K562 (cell line): Measurements from ENCODE around the gene KIRREL1. TPM values are rescaled to one million over a fixed set of nuclear protein-coding genes. Genes with fewer than 3 reads are reported as not detected.

Experiments
- ATAC-seq: fragments of 200-7000 bp; cut with Tn5 transposase; 3 replicates; pipeline ENCODE4 v1.9.1; 2020; ENCODE audit warnings: moderate library complexity
- BruUV-seq: library from RNA; stranded (reverse); fragments of 400-500 nt; replicated peaks from 2 replicates; lab custom pipeline; 2021; lab: Mats Ljungman, UMichigan
- CTCF ChIA-PET: fragments of 300-600 bp; formaldehyde crosslinking; extraction: SDS; loops from one replicate; lab custom pipeline; 2021; ENCODE audit warnings: low intra/inter-chr PET ratio; lab: Yijun Ruan, JAX
- POLR2A ChIA-PET: fragments of 300-600, 350-650 bp; sonication (Branson Sonifier 250); formaldehyde crosslinking; extraction: SDS; loops from one replicate; lab custom pipeline; 2021; ENCODE audit warnings: antibody characterized with exemption, inconsistent platforms; lab: Yijun Ruan, JAX
- DNase-seq, 4 experiments: peaks; one replicate each; pipeline versions ENCODE4 v3.0.0 to v3.0.0-alpha.2; 2011 to 2018; ENCODE audit warnings: low spot score in 3 of 4, mixed read lengths in 3 of 4; ENCODE audit errors: extremely low read depth in 1 of 4
- FAIRE-seq: peaks from 2 replicates; lab custom pipeline; 2011; peaks lifted over from hg19 to GRCh38; lab: Jason Lieb, UNC
- H2AFZ ChIP-seq: 2 replicates; pipeline ENCODE4 v1.6.0; 2011; ENCODE audit warnings: low read depth, low read length, control low read depth, inconsistent platforms
- H3K27ac ChIP-seq: fragments of 200-600 bp; 3 replicates; pipeline ENCODE4 v1.8.0; 2011; ENCODE audit warnings: low read depth, mild to moderate bottlenecking, control low read depth, inconsistent platforms, low read length, moderate library complexity, mixed read lengths; ENCODE audit errors: extremely low read depth
- H3K27me3 ChIP-seq, 2 experiments: fragments of 300-600 bp in 1 of 2; 2 replicates in 1 of 2; 3 replicates in 1 of 2; pipeline versions ENCODE4 v1.6.0 to v1.8.0; 2011; ENCODE audit warnings: inconsistent platforms in 2 of 2, low read length in 2 of 2, mild to moderate bottlenecking in 1 of 2, mixed read lengths in 1 of 2, moderate library complexity in 1 of 2; ENCODE audit not compliant: control insufficient read depth in 2 of 2, insufficient read depth in 2 of 2
- H3K36me3 ChIP-seq: fragments of 300-600 bp; 3 replicates; pipeline ENCODE4 v1.8.0; 2011; ENCODE audit warnings: mild to moderate bottlenecking, low read length, inconsistent platforms; ENCODE audit not compliant: control insufficient read depth, insufficient read depth
- H3K4me1 ChIP-seq, 2 experiments: fragments of 200-600 bp in 1 of 2; replicated peaks in 1 of 2; 2 replicates in 1 of 2; 3 replicates in 1 of 2; pipeline versions ENCODE4 v1.5.1 to v1.8.0; 2011; ENCODE audit warnings: inconsistent platforms in 2 of 2, low read length in 2 of 2, mild to moderate bottlenecking in 1 of 2, mixed read lengths in 1 of 2, moderate library complexity in 1 of 2; ENCODE audit not compliant: control insufficient read depth in 2 of 2, insufficient read depth in 2 of 2
- H3K4me2 ChIP-seq: 2 replicates; pipeline ENCODE4 v1.6.1; 2011; ENCODE audit warnings: low read length, control low read depth, inconsistent platforms, mixed read lengths; ENCODE audit not compliant: insufficient read depth
- H3K4me3 ChIP-seq: fragments of 200-600 bp; sonication (generic), shearing (Covaris generic); 2 replicates; pipeline ENCODE4 v1.5.1; 2016; ENCODE audit warnings: control low read depth, inconsistent platforms
- H3K79me2 ChIP-seq: fragments of 200-600 bp; 3 replicates; pipeline ENCODE4 v1.8.0; 2011; ENCODE audit warnings: low read length, inconsistent platforms; ENCODE audit not compliant: control insufficient read depth, insufficient read depth
- H3K9ac ChIP-seq, 2 experiments: 2 replicates each; pipeline versions ENCODE4 v1.6.0 to v1.6.1; 2011; ENCODE audit warnings: low read depth in 2 of 2, low read length in 2 of 2, control low read depth in 1 of 2, inconsistent platforms in 1 of 2, mild to moderate bottlenecking in 1 of 2, mixed read lengths in 1 of 2; ENCODE audit not compliant: insufficient read depth in 1 of 2
- H3K9me1 ChIP-seq: one replicate; pipeline ENCODE4 v1.6.0; 2011; ENCODE audit warnings: inconsistent platforms, mild to moderate bottlenecking, low read length, moderate library complexity; ENCODE audit not compliant: control insufficient read depth, insufficient read depth
- H3K9me3 ChIP-seq: replicated peaks from 2 replicates; pipeline ENCODE4 v1.5.1; 2011; ENCODE audit warnings: low read depth, low read length, inconsistent platforms; ENCODE audit not compliant: control insufficient read depth, insufficient read depth
- H4K20me1 ChIP-seq: replicated peaks from 2 replicates; pipeline ENCODE4 v1.6.1; 2011; ENCODE audit warnings: low read length, inconsistent platforms, mixed read lengths; ENCODE audit not compliant: control insufficient read depth, insufficient read depth
- ARHGAP35 ChIP-seq: fragments of 450-650 bp; IDR thresholded peaks from 2 replicates; pipeline ENCODE4 v1.6.1; 2018; ENCODE audit not compliant: partially characterized antibody
- FOSL1 ChIP-seq: fragments of 200-800 bp; sonication (Bioruptor generic); conservative IDR thresholded peaks from 2 replicates; pipeline ENCODE4 v1.6.1; 2016; ENCODE audit warnings: missing genetic modification characterization, missing compliant biosample characterization
- FOXA1 ChIP-seq: fragments of 450-650 bp; IDR thresholded peaks from 2 replicates; pipeline ENCODE4 v1.6.1; 2016; ENCODE audit warnings: mild to moderate bottlenecking, borderline replicate concordance
- MCM3 ChIP-seq: fragments of 450-650 bp; IDR thresholded peaks from 2 replicates; pipeline ENCODE4 v1.6.1; 2016
- MEF2A ChIP-seq: IDR thresholded peaks from 2 replicates; pipeline ENCODE4 v1.6.1; 2011; ENCODE audit warnings: low read depth, mild to moderate bottlenecking, low read length, moderate library complexity; ENCODE audit not compliant: control insufficient read depth
- NFYB ChIP-seq: IDR thresholded peaks from 2 replicates; pipeline ENCODE4 v1.6.1; 2011; ENCODE audit warnings: mild to moderate bottlenecking, moderate library complexity; ENCODE audit not compliant: insufficient read length; ENCODE audit errors: extremely low read depth
- RFX5 ChIP-seq: IDR thresholded peaks from 2 replicates; pipeline ENCODE4 v1.6.1; 2011; ENCODE audit warnings: low read depth, mild to moderate bottlenecking, improper control_type of control experiment, low read length
- SNRNP70 ChIP-seq: fragments of 200-400 bp; formaldehyde crosslinking; optimal IDR thresholded peaks from 2 replicates; pipeline ENCODE3; 2017; ENCODE audit warnings: low read depth, low read length
- ZNF589 ChIP-seq: fragments of 200-800 bp; sonication (Bioruptor generic); IDR thresholded peaks from 2 replicates; pipeline ENCODE4 v1.6.1; 2016; ENCODE audit warnings: low read depth, missing genetic modification characterization, missing compliant biosample characterization
- WGBS: fragments of 100-300 bp; shearing (Covaris generic); methylation state at CpG from one replicate; pipeline ENCODE4 v1.1.6; 2016; ENCODE audit warnings: low coverage, mixed read lengths; ENCODE audit not compliant: insufficient coverage; ENCODE audit errors: missing lambda C conversion rate; 5-methylcytosine and 5-hydroxymethylcytosine counted together
- in situ Hi-C: fragments of 300-500 bp; cut with MboI; formaldehyde crosslinking; loops from 4 replicates; pipeline ENCODE4 v1.15.0; 2018; ENCODE audit warnings: inconsistent platforms, mixed read lengths
- intact Hi-C: fragments of 100-400 bp; cut with micrococcal nuclease; formaldehyde crosslinking; loops from 2 replicates; pipeline ENCODE4 v1.14.2; 2022
- polyA plus RNA-seq, 8 experiments: library from polyadenylated mRNA; depleted of rRNA in 4 of 8; stranded (reverse) in 5 of 8; unstranded in 3 of 8; fragments of >200 nt; fragmentation: Nextera tagmentation in 2 of 8; fragmentation: Illumina TruSeq in 1 of 8; extraction: Ambion mirVana in 2 of 8; extraction: Trizol in 1 of 8; gene quantifications; 2 replicates each; pipeline versions ENCODE4 v1.2.1 to v1.2.3, GENCODE V29; 2011 to 2014; ENCODE audit warnings: inconsistent platforms in 1 of 8, missing spikeins in 1 of 8
- total RNA-seq, 7 experiments: library from RNA; depleted of rRNA in 6 of 7; stranded (reverse); fragments of >200 nt in 6 of 7; fragmentation: Illumina TruSeq in 2 of 7; extraction: Trizol in 2 of 7; gene quantifications; 2 replicates each; pipeline versions ENCODE4 v1.2.1 to v1.2.3, GENCODE V29; 2011 to 2021; ENCODE audit warnings: low replicate concordance in 1 of 7
- TF ChIP-seq, protein P1 (sequence below): fragments of 250-450 bp; sonication (Bioruptor Pico); IDR thresholded peaks from 2 replicates; pipeline ENCODE4 v1.5.0; 2021
- TF ChIP-seq, protein P2 (sequence below): fragments of 250-450 bp; sonication (Bioruptor Pico); IDR thresholded peaks from 2 replicates; pipeline ENCODE4 v1.8.0; 2021; ENCODE audit warnings: borderline replicate concordance, mild to moderate bottlenecking, moderate library complexity; ENCODE audit not compliant: poor library complexity, severe bottlenecking
- TF ChIP-seq, protein P3 (sequence below): fragments of 250-450 bp; sonication (Bioruptor Pico); IDR thresholded peaks from 2 replicates; pipeline ENCODE4 v1.4.0; 2020; ENCODE audit warnings: borderline replicate concordance
- TF ChIP-seq, protein P4 (sequence below), 2 experiments: fragments of 450-650 bp; conservative IDR thresholded peaks; 2 replicates each; pipeline ENCODE4 v1.6.1; 2017; ENCODE audit warnings: mild to moderate bottlenecking in 2 of 2, moderate library complexity in 2 of 2
- TF ChIP-seq, protein P5 (sequence below): sonication (generic); formaldehyde crosslinking; IDR thresholded peaks from 2 replicates; pipeline ENCODE4 v1.5.0; 2020; ENCODE audit warnings: missing genetic modification reagents

The KIRREL1 gene
- total and polyA plus RNA-seq, 9 of the 15 experiments (the other 6 are each of a cell fraction or from before 2014, with no cell fraction given), result under 0.01 to 0.22 (median 0.03) TPM; not detected in 3

DNA sequence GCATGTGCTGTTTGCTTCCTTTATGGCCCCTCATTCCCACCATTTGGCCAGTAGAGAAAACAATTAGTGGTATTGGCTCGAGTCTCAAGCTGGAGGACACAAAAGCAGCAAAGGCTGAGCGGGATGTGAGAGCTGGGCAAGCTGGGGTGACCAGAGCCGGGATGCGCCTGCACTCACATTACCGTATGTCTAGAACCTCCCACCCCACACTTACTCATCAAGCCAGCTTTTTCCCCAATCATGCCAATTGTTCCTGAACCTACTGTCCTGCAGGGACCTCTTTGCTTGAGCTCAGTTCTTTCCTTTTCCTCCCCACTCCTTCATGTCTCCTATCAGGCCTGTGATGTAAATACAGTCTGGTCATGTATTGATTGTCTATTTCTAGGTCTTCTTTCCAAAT, 45.9 kb downstream of the KIRREL1 start:
- BruUV-seq, result no TSS peak
- WGBS, result 1% methylated on average over 5 of the region's 5 CpGs
- peaks cover 3% of the 10 kb centered on the region in 2 experiments; a peak in 3 of 5 replicates for H3K4me1 ChIP-seq
- ATAC-seq (no peak), FAIRE-seq (no peak), DNase-seq (no peak)
- no peaks in the 10 kb centered on the region; the same call in 1 of the 2 replicates for H4K20me1 ChIP-seq
- ChIA-PET CTCF (interaction anchor here (0.6 kb wide), 1 partner anchor 48 kb away, joined by 4 read pairs; no protein-coding TSS in a partner anchor), POLR2A (no interaction called here)
- TF ChIP-seq ZNF589 (CRISPR knock-in tag) (no peak), FOSL1 (tag) (no peak), NFYB (no peak), ARHGAP35 (no peak), SNRNP70 (no peak), MEF2A (no peak), FOXA1 (no peak), MCM3 (no peak), RFX5 (no peak)
- TF ChIP-seq, protein P1, sequence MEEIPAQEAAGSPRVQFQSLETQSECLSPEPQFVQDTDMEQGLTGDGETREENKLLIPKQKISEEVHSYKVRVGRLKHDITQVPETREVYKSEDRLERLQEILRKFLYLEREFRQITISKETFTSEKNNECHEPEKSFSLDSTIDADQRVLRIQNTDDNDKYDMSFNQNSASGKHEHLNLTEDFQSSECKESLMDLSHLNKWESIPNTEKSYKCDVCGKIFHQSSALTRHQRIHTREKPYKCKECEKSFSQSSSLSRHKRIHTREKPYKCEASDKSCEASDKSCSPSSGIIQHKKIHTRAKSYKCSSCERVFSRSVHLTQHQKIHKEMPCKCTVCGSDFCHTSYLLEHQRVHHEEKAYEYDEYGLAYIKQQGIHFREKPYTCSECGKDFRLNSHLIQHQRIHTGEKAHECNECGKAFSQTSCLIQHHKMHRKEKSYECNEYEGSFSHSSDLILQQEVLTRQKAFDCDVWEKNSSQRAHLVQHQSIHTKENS (CRISPR knock-in tag), result no peak
- TF ChIP-seq, protein P2, sequence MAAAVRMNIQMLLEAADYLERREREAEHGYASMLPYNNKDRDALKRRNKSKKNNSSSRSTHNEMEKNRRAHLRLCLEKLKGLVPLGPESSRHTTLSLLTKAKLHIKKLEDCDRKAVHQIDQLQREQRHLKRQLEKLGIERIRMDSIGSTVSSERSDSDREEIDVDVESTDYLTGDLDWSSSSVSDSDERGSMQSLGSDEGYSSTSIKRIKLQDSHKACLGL (CRISPR knock-in tag), result no peak
- TF ChIP-seq, protein P3, sequence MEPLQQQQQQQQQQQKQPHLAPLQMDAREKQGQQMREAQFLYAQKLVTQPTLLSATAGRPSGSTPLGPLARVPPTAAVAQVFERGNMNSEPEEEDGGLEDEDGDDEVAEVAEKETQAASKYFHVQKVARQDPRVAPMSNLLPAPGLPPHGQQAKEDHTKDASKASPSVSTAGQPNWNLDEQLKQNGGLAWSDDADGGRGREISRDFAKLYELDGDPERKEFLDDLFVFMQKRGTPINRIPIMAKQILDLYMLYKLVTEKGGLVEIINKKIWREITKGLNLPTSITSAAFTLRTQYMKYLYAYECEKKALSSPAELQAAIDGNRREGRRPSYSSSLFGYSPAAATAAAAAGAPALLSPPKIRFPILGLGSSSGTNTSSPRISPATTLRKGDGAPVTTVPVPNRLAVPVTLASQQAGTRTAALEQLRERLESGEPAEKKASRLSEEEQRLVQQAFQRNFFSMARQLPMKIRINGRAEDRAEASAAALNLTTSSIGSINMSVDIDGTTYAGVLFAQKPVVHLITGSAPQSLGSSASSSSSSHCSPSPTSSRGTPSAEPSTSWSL (CRISPR knock-in tag), result no peak
- TF ChIP-seq, protein P4, sequence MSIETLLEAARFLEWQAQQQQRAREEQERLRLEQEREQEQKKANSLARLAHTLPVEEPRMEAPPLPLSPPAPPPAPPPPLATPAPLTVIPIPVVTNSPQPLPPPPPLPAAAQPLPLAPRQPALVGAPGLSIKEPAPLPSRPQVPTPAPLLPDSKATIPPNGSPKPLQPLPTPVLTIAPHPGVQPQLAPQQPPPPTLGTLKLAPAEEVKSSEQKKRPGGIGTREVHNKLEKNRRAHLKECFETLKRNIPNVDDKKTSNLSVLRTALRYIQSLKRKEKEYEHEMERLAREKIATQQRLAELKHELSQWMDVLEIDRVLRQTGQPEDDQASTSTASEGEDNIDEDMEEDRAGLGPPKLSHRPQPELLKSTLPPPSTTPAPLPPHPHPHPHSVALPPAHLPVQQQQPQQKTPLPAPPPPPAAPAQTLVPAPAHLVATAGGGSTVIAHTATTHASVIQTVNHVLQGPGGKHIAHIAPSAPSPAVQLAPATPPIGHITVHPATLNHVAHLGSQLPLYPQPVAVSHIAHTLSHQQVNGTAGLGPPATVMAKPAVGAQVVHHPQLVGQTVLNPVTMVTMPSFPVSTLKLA (conservative IDR thresholded peaks at IDR 0.05), result no peak
- TF ChIP-seq, protein P5, sequence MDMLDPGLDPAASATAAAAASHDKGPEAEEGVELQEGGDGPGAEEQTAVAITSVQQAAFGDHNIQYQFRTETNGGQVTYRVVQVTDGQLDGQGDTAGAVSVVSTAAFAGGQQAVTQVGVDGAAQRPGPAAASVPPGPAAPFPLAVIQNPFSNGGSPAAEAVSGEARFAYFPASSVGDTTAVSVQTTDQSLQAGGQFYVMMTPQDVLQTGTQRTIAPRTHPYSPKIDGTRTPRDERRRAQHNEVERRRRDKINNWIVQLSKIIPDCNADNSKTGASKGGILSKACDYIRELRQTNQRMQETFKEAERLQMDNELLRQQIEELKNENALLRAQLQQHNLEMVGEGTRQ (CRISPR knock-in tag), result no peak
- peaks cover 3 to 27% of the 10 kb centered on the region in 2 experiments; a peak in 3 of 5 replicates for H3K27me3 ChIP-seq
- H3K9ac ChIP-seq, result no peak overlapping the region
- in situ Hi-C loops, result no loop called here
- no peaks in the 10 kb centered on the region for H3K36me3 ChIP-seq
- no peak overlapping the region for H3K27ac ChIP-seq
- H3K9me3 ChIP-seq, result no peaks in the 10 kb centered on the region
- intact Hi-C loops, result no loop called here
- no peaks in the 10 kb centered on the region for H3K79me2 ChIP-seq
- H3K9me1 ChIP-seq, result no peaks in the 10 kb centered on the region
- no peak overlapping the region for H3K4me3 ChIP-seq
- no peak overlapping the region for H2AFZ ChIP-seq
- no peak overlapping the region for H3K4me2 ChIP-seq
